A673 (cell line): Measurements from ENCODE around the gene CDKN2D. TPM values are rescaled to one million over a fixed set of nuclear protein-coding genes. Genes with fewer than 3 reads are reported as not detected.
A peak's percentile ranks its signal among the peaks of the same experiment; 100 is the strongest.

Experiments used
- BruUV-seq: library from RNA; stranded (reverse); fragments of 400-500 nt; replicated peaks from 2 replicates; lab custom pipeline; 2021; lab: Mats Ljungman, UMichigan
- CTCF ChIA-PET: fragments of 300-600 bp; sonication (Branson Sonifier 250); formaldehyde crosslinking; loops from one replicate; lab custom pipeline; 2022; ENCODE audit warnings: antibody characterized with exemption; lab: Charles Lee
- POLR2A ChIA-PET: fragments of 300-600 bp; sonication (Branson Sonifier 250); formaldehyde crosslinking; loops from one replicate; lab custom pipeline; 2022; ENCODE audit warnings: antibody characterized with exemption; ENCODE audit not compliant: low non-redundant PET; lab: Charles Lee
- DNase-seq: peaks from one replicate; pipeline ENCODE4 v3.0.0-alpha.2; 2015; ENCODE audit warnings: low spot score
- H3K27ac ChIP-seq: fragments of 200-600 bp; sonication (generic); 2 replicates; pipeline ENCODE4 v1.5.1; 2016; ENCODE audit warnings: mixed run types, low read depth, mild to moderate bottlenecking, mixed read lengths, antibody characterized with exemption, low read length; ENCODE audit not compliant: poor library complexity, severe bottlenecking
- H3K27me3 ChIP-seq: fragments of 200-600 bp; sonication (generic); replicated peaks from 2 replicates; pipeline ENCODE4 v1.6.1; 2017; ENCODE audit warnings: mixed run types, low read depth, mild to moderate bottlenecking, mixed read lengths, antibody characterized with exemption, low read length; ENCODE audit not compliant: insufficient read depth, poor library complexity
- H3K36me3 ChIP-seq: fragments of 200-600 bp; sonication (generic); 2 replicates; pipeline ENCODE4 v1.6.1; 2016; ENCODE audit warnings: mixed run types, mild to moderate bottlenecking, mixed read lengths, antibody characterized with exemption, low read length; ENCODE audit not compliant: insufficient read depth, poor library complexity, severe bottlenecking
- H3K4me1 ChIP-seq: fragments of 200-600 bp; sonication (generic); 2 replicates; pipeline ENCODE4 v1.6.1; 2017; ENCODE audit warnings: mixed run types, mild to moderate bottlenecking, mixed read lengths, antibody characterized with exemption, low read length; ENCODE audit not compliant: insufficient read depth, poor library complexity, severe bottlenecking
- H3K4me3 ChIP-seq: fragments of 200-600 bp; sonication (generic); 2 replicates; pipeline ENCODE4 v1.5.1; 2016; ENCODE audit warnings: low read depth, mixed run types, mild to moderate bottlenecking, mixed read lengths, low read length; ENCODE audit not compliant: poor library complexity, severe bottlenecking
- H3K9me3 ChIP-seq: fragments of 200-600 bp; sonication (generic); 2 replicates; pipeline ENCODE4 v1.6.1; 2016; ENCODE audit warnings: mixed run types, low read depth, mild to moderate bottlenecking, mixed read lengths, antibody characterized with exemption, low read length; ENCODE audit not compliant: poor library complexity, severe bottlenecking
- EZH2 ChIP-seq: fragments of 200-600 bp; sonication (generic); IDR thresholded peaks from 2 replicates; pipeline ENCODE4 v1.6.1; 2017; ENCODE audit warnings: borderline replicate concordance, low read depth, mild to moderate bottlenecking, mixed read lengths, antibody characterized with exemption, low read length; ENCODE audit not compliant: poor library complexity, severe bottlenecking
- intact Hi-C: fragments of 100-400 bp; cut with micrococcal nuclease; formaldehyde crosslinking; loops from one replicate; pipeline ENCODE4 v1.10.0; 2022; ENCODE audit not compliant: unreplicated experiment
- microRNA-seq: library from miRNA; unstranded; fragments of <30 nt; microRNA quantifications from one replicate; pipeline ENCODE4 v1.2.0, GENCODE V29; 2021
- total RNA-seq: library from RNA; stranded (reverse); gene quantifications from 2 replicates; pipeline ENCODE4 v1.2.3, GENCODE V29; 2021
- TF ChIP-seq, protein P1 (sequence below): fragments of 300-800, 200-600 bp; sonication (generic); conservative IDR thresholded peaks from 2 replicates; pipeline ENCODE4 v1.5.1; 2017; ENCODE audit warnings: low read depth, mild to moderate bottlenecking, antibody characterized with exemption, low read length, moderate library complexity, mixed read lengths

CDKN2D gene
- total RNA-seq, 1 experiment from 2014 or later, result 14.6 TPM

DNA sequence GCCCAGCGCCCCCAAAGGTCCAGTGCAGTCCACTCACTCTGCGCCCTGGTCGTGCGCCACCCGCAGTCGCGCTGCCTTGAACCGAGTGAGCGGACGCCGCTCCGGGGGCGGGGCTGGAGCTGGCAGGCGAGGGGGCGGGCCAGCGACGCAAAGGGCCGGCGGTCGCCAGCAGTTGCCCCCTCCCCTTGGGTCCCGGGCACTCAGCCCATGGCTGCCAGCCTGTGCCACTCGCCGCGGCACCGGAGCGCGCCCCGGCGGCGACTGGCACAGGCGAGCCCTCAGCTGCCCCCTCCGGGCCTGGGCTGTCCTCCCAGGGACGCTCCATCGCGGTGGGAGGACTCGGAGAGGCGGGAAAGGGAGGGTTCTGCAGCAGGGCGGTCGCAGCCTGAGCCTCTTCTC is 51.4 kb downstream of the CDKN2D start, which contains the start of gene S1PR5:
Gene S1PR5, minus strand, starts transcription at position 87 of the 399 bp plus-strand sequence. CDS start 2,436 bp downstream, outside the sequence.
- TF ChIP-seq, protein P1, sequence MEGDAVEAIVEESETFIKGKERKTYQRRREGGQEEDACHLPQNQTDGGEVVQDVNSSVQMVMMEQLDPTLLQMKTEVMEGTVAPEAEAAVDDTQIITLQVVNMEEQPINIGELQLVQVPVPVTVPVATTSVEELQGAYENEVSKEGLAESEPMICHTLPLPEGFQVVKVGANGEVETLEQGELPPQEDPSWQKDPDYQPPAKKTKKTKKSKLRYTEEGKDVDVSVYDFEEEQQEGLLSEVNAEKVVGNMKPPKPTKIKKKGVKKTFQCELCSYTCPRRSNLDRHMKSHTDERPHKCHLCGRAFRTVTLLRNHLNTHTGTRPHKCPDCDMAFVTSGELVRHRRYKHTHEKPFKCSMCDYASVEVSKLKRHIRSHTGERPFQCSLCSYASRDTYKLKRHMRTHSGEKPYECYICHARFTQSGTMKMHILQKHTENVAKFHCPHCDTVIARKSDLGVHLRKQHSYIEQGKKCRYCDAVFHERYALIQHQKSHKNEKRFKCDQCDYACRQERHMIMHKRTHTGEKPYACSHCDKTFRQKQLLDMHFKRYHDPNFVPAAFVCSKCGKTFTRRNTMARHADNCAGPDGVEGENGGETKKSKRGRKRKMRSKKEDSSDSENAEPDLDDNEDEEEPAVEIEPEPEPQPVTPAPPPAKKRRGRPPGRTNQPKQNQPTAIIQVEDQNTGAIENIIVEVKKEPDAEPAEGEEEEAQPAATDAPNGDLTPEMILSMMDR, result no peak
- TF ChIP-seq EZH2, result no peak
- intact Hi-C loops, result no loop called here
- CTCF ChIA-PET, result no interaction called here
- peak; percentile 24 for DNase-seq
- Histone ChIP-seq H3K9me3 (no peaks in the 10 kb centered on the region), H3K36me3 (no peaks in the 10 kb centered on the region), H3K27me3 (peaks cover 26% of the 10 kb centered on the region), H3K27ac (no peak within 1 kb of the TSS), H3K4me1 (no peaks in the 10 kb centered on the region), H3K4me3 (peak within 1 kb of the TSS; percentile 53)
- BruUV-seq, result no TSS peak
- POLR2A ChIA-PET, result no interaction called here

DNA sequence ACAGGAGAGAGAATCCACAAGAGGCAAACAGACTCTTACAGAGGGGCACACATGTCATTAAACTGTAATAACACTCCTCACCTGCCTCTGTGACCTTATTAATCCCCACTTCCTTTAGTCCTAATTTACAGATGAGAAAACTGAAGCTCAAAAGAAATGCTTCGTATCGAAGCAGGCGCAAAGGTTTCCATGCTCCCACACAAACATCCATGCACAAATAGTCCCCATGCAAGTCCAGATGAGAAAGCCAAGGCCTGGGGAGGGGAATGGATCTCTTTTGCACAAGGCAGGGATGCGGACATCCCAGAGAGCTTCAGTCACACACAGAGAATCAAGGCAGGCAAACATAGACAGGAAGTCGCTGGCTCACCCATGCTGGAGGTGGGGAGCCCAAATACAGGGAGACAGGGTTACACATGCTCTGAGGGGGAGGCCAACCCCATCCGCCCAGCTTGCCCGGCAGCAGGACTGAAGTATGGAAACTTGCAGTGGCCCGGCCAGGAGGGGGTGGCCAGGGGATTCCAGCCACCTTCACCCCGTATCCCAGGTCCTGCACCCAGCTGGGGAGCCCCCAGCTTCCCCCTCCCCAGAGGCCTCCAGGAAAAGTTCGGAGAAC is 52.0 kb downstream of the CDKN2D start:
- TF ChIP-seq EZH2, result no peak
- TF ChIP-seq, protein P1, result no peak
- Histone ChIP-seq H3K27ac (no peak overlapping the region), H3K27me3 (peaks cover 30% of the 10 kb centered on the region), H3K4me1 (no peaks in the 10 kb centered on the region), H3K36me3 (no peaks in the 10 kb centered on the region), H3K4me3 (peak overlapping the region; percentile 53), H3K9me3 (no peaks in the 10 kb centered on the region)
- intact Hi-C loops, result no loop called here
- DNase-seq, result no peak
- no TSS peak for BruUV-seq
- CTCF ChIA-PET, result no interaction called here
- POLR2A ChIA-PET, result no interaction called here

Small RNA genes within 50 kb of the gene (microRNA-seq; reads per million reads assigned to microRNA genes)
- not detected for gene MIR1238

Other genes starting within 250 kb of the CDKN2D start
- 84.6 and 87.7 TPM in 2 replicates for gene RAVER1, start 235.4 kb downstream of the CDKN2D start, total RNA-seq
- gene ICAM3, start 229.4 kb downstream of the CDKN2D start, total RNA-seq, result 2.6 and 3.2 TPM in 2 replicates
- gene TYK2, start 188.4 kb downstream of the CDKN2D start, total RNA-seq, result 118 and 121 TPM in 2 replicates
- 272 and 288 TPM in 2 replicates for gene CDC37, start 165.4 kb downstream of the CDKN2D start, total RNA-seq
- gene PDE4A, start 148.4 kb downstream of the CDKN2D start, total RNA-seq, result 32.5 and 40.1 TPM in 2 replicates
- gene KEAP1, start 65.6 kb downstream of the CDKN2D start, total RNA-seq, result 112 TPM in 2 replicates
- 0.41 and 1.1 TPM in 2 replicates for gene S1PR5, start 51.5 kb downstream of the CDKN2D start, total RNA-seq
- 52.1 and 57.1 TPM in 2 replicates for gene ATG4D, start 25.1 kb downstream of the CDKN2D start, total RNA-seq
- gene KRI1, start 3.0 kb downstream of the CDKN2D start, total RNA-seq, result 45.2 and 47.8 TPM in 2 replicates
- gene AP1M2, start 18.3 kb upstream of the CDKN2D start, total RNA-seq, result 2.5 and 2.8 TPM in 2 replicates
- gene SLC44A2, start 56.6 kb upstream of the CDKN2D start, total RNA-seq, result 35.4 and 52.2 TPM in 2 replicates
- 665 and 683 TPM in 2 replicates for gene ILF3, start 85.4 kb upstream of the CDKN2D start, total RNA-seq
- gene QTRT1, start 132.5 kb upstream of the CDKN2D start, total RNA-seq, result 82.4 and 89.6 TPM in 2 replicates
- 143 and 155 TPM in 2 replicates for gene DNM2, start 149.1 kb upstream of the CDKN2D start, total RNA-seq